SK-N-SH (cell line): ENCODE data around the gene ARHGAP45.

ENCODE experiments used
- CTCF ChIP-seq: fragments of 200-600 bp; sonication (generic); IDR thresholded peaks from 2 replicates; pipeline ENCODE4 v1.6.1; 2017; ENCODE audit warnings: antibody characterized with exemption, mild to moderate bottlenecking, moderate library complexity
- EP300 ChIP-seq, 2 experiments: IDR thresholded peaks; 2 replicates each; pipeline versions ENCODE4 v1.4.0 to v1.6.1; 2012; ENCODE audit warnings: borderline replicate concordance in 1 of 2, low read depth in 1 of 2, low read length in 1 of 2
- EZH2phosphoT487 ChIP-seq: fragments of 200-600 bp; sonication (generic); IDR thresholded peaks from 2 replicates; pipeline ENCODE4 v1.6.1; 2017; ENCODE audit warnings: low read depth, mixed run types, mild to moderate bottlenecking, antibody characterized with exemption, moderate library complexity, borderline replicate concordance
- FOXJ3 ChIP-seq: sonication (generic); formaldehyde crosslinking; IDR thresholded peaks from 2 replicates; pipeline ENCODE4 v1.5.1; 2020; ENCODE audit warnings: mild to moderate bottlenecking, missing genetic modification reagents
- MXI1 ChIP-seq: IDR thresholded peaks from 2 replicates; pipeline ENCODE4 v1.6.1; 2012; ENCODE audit warnings: mild to moderate bottlenecking, low read depth, low read length, improper control_type of control experiment
- POLR2AphosphoS5 ChIP-seq: IDR thresholded peaks from 2 replicates; pipeline ENCODE4 v1.6.1; 2012; ENCODE audit warnings: low read depth, low read length
- RAD21 ChIP-seq: IDR thresholded peaks from 2 replicates; pipeline ENCODE4 v1.6.1; 2012; ENCODE audit warnings: mild to moderate bottlenecking, low read length
- RCOR1 ChIP-seq: fragments of 150-350 bp; IDR thresholded peaks from 2 replicates; pipeline ENCODE4 v1.6.1; 2017; ENCODE audit warnings: antibody characterized with exemption, low read length
- REST ChIP-seq: IDR thresholded peaks from 2 replicates; pipeline ENCODE4 v1.6.1; 2012; ENCODE audit warnings: mild to moderate bottlenecking, low read depth, low read length, moderate library complexity
- RFX5 ChIP-seq: IDR thresholded peaks from 2 replicates; pipeline ENCODE4 v1.6.1; 2012; ENCODE audit warnings: mild to moderate bottlenecking, improper control_type of control experiment, low read length
- SIN3A ChIP-seq: IDR thresholded peaks from 2 replicates; pipeline ENCODE4 v1.6.1; 2012; ENCODE audit warnings: low read depth, mild to moderate bottlenecking, low read length, moderate library complexity, borderline replicate concordance
- SMC3 ChIP-seq: IDR thresholded peaks from 2 replicates; pipeline ENCODE4 v1.6.1; 2012; ENCODE audit warnings: low read depth, low read length, improper control_type of control experiment
- USF2 ChIP-seq: fragments of 150-350 bp; IDR thresholded peaks from 2 replicates; pipeline ENCODE4 v1.6.1; 2017; ENCODE audit warnings: antibody characterized with exemption, low read length, low read depth, borderline replicate concordance

- TF ChIP-seq RCOR1 (no peak), POLR2AphosphoS5 (no peak), CTCF (no peak), USF2 (no peak), EZH2phosphoT487 (no peak), MXI1 (no peak), SMC3 (no peak), REST (no peak), RFX5 (no peak), SIN3A (no peak), RAD21 (no peak), FOXJ3 (CRISPR knock-in tag) (no peak), EP300 (IDR thresholded peaks at IDR 0.05; ENCODE audit: borderline replicate concordance in 1 of 2, low read depth in 1 of 2, low read length in 1 of 2) (no peak)
Observed at GRCh38 chr19:1117654-1118053, 50.7 kb downstream of the ARHGAP45 start.
